GDM1 (cell line): Measurements from ENCODE around the gene GRM4.

ENCODE experiments used
- DNase-seq: peaks from one replicate; lab custom pipeline; 2025; lab: John Stamatoyannopoulos, UW

Gene GRM4

DNA sequence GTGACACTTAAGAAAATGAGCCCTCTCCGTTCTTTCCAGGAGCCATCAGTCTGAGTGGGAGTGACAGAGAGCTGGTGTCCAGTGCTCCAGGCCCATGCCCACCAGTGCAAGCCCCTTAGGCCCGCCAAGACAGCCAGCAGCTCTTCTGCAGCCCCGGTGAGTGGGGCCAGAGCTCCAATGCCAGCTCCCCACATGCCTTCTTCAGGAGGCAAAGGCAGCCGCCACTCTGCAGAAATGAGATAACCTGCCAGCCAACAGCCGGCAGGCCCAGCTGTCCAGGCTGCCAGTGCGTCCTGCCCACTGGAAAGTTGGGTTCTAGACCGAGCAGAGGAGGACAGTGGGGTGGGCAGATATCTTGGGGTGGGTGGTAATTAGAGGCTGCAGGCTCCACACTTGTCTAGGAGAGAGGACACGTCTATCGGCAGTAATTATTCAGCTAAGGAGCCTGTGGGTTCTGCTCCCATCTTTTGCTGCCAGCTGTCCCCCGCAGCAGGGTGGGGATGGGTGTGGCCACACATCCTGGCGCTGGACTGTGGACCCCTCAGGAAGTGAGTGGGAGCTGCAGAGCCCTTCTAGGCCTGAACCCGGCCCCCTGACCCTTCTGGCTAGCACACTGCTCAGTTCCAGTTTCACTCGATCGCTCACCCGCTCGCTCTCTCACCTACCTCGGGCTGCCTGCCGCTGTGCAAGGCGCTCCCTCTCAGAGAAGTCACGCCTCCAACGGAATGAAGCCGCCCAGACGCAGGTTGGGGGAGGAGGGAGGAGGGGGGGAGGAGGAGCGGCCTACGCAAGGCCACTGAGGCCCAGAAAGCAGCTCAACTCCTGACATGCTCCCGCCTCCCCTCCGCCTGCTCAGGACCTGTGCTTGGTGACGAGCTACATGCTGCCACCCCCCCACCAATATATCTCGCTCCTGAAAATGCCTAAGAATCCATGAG lies 3.6 kb downstream of the GRM4 start:
- no peak for DNase-seq

DNA sequence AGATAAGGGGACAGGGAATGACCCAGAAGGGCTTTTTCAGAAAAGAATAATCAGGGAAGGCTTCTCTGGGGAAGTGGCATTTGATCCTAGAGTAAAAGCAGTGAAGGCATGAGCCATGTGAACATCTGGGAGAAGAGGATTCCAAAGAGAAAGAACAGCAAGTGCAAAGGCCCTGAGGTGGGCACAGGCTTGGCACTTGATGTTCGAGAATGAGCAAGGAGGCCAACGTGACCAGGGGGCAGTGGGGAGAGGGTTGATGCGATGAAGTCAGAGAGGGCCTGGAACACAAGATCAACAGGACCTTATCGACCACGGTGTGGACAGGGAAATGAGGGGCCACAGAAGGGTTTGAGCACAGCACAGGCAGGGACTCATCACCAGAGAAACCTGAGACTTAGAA lies 5.8 kb downstream of the GRM4 start:
- no peak for DNase-seq

DNA sequence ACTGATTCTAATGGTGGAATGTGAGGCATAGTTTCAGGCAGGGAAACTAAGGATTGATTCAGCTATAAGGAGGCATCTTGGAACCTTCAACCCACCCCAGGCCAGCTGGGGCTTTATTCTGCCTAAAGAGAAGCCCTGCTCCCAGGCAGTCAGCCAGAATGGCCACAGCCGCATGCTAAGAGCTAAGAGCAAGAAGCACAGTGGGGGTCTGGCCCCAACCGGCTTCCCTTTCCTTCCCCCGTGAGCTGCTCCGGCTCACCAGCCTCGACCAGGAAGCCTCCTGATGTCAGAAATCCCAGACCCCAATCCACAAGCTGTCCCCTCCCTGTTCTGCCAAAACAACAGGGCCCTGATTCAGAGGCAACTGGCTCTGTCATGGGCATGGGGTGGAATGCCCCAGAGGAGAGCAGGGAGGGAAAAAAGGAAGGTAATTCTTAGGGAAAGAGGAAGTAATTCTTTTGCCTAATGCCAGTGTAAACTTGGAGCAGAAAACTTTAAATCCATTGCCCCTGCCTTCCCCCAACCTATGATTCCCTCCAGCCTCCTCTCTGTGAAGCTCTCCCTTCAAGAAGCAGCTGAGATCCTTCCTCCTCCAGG lies 6.9 kb downstream of the GRM4 start:
- no peak for DNase-seq

DNA sequence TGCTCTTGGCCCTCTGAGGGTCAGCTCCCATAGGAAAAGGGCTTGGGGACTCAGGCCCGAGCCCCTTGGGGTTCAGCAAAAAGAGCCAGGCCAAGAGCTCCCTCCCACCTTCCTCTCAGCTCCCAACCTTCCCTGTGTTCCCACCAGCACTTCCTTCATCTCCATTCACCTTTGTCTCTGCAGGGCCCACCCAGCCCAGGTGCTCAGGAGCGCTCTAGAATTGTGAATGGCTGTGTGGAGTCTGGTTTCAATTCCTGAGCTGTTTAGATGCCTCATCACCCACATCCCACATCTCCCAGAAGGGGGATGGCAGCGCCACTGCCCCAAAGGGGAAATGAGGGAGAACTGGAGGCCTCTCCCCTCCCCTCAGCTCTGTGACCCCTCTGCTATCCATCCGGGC lies 7.7 kb downstream of the GRM4 start:
- DNase-seq = no peak

DNA sequence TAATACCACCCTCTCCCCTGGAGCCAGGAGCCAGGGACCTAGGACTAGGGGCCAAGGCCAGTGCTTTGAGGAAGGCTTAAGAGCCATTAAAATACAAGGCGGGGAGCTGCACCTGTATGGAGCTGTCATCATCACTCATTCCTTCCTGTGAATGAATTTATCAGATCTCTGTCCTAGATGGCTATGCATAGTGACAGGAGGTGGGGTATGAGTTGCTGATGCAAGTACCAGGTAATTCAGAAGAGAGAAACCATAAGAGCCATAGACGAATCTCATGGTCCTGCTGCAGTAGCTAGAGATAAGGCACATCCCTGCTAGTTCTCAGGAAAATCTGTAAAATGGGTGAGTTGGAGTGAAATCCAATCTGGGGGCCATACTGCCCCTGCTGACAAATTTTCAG lies 10.3 kb downstream of the GRM4 start:
- DNase-seq = no peak

DNA sequence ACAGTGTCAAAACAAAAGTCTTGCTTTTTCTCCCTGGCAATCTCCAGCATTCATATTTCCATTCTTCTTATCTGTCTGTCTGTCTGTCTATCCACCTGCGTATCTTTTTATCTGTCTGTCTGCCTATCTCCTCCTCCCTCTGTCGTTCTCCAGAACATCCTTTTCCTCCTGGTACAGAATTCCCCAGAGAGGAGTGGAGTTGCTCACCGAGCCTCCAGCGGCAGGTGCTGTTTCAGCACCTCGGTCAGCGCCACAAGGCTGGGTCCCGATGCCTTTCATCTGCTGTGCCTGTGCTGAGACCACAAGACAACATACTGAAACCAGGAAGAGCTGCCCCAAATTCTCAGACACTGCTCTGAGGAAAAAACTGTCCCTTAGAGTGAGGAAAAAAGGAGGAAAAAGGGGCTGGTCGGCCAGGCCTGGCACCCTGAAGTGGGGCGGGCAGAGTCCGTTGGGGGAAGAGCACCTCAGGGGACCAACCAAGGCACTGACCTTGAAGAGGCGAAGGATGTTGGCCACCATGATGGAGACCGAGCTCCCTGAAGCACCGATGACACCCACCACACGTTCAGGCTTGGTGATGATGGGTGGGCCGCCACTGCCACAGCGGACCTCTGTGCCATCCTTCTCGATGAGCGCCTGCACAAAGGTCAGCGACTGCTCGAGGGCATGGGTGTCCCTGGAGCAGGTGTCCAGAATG lies 13.3 kb downstream of the GRM4 start:
- no peak for DNase-seq

DNA sequence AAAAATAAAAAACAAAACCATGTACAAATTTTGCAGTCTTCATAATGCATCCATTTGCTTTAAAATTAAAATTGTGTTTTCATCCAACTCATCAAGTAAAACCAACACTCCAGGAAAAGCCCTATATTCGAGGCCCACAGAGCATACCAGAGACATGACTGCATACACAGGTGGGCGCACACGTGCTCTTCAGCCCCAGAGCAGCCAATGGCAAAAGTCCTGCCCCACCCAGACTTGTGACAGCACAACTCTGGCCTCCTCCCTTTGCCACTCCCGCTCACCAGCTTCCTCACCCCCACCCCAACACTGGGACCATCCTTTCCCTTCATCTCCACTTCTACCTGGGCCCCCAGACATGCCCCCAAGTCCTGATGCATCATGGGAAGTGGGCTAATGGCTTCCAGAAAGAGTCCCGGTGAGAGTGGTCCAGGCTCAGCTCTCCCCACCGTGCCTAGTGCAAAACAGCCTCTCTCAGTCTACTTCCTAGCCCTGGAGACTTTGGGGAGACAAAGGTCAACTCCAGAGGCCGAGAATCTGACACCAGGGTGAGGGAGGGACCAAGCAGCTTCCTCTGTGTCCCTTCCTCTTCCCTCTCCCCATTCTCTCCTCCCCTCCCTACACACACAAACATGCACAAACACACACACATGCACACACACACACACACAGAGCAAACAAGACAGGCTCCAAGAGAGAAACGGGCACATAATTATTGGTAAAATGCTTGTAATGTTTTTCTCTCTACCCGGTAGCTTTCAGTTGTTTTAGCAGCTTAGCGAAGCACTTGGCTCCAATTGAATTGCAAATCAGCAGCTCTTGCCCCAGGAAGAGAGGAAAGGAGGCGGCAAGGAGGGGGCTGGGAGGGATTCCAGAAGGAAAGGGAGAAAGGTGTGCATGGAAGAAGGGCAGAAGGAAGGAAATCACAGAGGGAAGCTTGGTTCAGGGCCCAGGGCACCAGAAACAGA lies 14.3 kb downstream of the GRM4 start:
- no peak for DNase-seq

DNA sequence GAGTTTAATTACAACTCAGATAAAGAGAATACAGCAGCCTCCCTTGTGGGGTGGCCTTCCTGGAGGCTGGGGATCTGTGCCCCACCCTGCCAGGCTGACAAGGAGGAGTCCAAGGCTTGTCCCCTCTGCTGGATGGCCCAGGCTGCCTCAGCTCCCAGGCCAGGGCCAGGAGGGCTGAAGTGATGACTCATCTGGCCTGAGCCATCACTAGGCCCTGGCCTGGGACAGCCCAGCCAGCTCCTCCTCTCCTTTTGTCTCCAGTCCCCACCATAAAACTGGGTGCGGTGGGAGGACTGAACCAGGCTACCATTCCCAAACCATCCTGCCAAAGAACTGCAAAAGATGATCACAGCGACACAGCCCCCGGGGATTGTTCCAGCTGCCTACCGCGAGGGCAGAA lies 15.0 kb downstream of the GRM4 start:
- no peak for DNase-seq

DNA sequence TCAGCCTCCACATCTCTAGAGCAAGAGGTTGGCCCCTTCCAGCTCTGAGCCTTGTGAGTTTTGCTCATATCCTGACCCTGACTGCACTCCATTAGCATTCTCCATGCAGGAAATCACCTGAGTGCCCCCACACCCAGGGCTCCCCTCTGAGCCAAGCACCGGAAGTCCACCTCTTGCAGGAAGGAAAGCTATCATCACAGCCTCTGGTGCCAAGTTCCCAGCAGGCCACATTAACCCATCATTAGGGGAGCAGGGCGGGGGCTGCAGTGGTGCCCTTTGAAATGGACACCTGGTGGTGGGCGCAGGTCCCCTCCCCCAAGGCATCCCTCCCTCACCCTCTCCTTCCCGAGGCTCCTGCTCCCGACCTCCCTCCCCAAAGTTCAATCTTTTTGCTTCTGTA lies 16.1 kb downstream of the GRM4 start:
- DNase-seq = no peak

DNA sequence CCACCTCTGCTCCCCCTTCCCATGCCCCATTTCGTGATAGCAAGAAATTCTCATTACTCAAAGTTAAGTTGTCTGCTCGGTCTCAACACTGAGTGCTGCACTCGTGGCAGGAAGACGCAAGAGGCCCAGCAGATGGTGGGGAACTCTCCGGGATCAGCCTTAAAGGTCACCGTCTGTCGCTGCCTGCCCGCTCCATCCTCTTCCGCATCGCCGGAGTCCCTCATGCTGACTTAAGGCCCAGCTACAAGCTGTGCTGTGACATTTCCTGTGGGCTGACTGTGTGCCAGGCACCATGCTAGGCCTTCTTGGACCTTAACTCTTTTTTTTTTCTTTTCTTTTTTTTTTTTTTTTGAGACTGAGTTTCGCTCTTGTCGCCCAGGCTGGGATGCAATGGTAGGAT lies 17.8 kb downstream of the GRM4 start:
- no peak for DNase-seq

DNA sequence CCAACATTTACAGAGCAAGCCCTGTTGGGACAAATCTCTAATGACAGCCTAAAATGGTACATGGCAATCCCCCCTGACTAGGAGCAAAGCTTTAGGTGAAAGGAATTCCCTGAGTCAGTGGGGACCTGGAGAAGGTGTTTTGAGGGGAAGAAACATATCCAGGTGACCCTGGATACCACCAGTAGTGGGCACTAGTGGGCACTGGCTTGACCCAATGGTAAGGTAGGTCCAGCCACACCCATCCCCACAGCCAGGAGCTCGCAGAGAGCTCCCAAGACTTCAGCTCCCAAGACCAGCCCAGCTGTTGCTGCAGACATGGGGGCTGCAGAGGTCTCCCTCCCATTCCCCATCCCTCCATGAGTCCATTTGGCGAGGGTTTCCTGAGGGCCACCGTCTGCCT lies 19.5 kb downstream of the GRM4 start:
- no peak for DNase-seq

DNA sequence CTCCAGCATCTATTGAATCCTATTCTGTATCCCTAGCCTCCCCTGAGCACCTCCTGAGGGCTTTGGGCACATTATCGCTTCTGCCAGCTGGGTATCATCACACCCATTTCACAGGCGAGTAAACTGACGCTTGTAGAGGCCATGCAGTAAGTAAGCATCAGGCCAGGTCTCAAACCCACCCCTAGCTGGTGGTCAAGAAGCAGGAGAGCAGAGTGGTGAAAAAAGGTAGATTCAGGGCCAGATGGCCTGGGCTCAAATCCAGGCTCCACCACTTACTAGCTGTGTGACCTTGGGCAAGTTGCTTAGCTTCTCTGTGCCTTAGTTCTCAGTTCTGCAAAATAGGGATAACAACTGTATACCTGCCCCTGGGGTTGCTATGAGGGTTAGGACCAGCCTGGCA lies 19.9 kb downstream of the GRM4 start:
- no peak for DNase-seq

DNA sequence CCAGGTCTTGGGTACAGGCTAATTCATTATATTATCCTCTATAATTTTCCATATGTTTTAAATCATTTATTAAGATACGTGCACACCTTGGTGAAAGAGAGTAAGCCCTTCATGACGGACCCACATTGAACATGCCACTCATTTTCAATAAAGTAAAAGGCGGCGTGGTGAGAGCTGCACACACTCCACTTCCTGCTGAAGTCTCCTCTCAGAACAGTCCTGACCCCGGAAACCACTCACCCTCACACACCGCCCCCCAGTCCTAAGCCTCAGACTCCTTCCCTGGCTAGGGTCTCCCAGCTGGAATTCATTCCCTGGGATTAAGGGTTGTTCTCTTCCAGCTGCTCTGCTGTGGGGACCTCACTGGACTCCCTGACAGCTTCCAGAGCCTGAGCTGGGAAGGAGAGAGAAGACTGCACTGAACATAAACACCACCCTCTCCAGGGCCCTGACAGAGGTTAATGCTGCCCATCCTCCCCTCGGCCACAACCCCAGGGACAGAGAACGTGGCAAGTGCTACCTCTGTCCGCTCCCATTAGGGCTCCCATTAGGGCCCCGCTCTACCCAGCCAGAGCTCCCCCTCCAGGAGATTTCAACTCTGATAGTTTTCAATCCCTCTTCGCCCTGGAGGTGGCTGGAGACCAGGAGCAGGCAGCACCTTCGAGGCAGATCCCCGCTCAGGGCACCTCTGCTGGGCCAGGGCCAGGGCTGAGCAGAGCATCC lies 24.8 kb downstream of the GRM4 start:
- DNase-seq = no peak

DNA sequence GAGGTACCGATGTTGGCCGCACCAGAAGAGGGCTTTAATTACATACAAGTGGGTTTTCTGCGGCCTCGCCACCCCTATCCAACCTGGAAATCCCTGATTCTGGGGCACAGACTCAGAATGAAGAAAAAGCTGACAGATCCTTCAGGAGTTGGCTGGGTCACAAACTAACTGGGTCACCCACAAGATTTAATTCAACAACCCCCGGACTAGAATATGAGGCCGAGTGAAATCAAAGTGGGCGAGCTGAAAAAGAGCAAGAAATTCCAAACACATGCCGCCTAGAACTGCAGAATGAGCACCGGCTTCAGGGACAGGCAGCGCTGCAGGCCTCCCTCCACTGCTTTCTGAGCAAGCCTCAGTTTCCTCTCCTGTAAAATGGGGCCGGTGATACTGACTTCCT lies 30.0 kb downstream of the GRM4 start:
- DNase-seq = no peak

DNA sequence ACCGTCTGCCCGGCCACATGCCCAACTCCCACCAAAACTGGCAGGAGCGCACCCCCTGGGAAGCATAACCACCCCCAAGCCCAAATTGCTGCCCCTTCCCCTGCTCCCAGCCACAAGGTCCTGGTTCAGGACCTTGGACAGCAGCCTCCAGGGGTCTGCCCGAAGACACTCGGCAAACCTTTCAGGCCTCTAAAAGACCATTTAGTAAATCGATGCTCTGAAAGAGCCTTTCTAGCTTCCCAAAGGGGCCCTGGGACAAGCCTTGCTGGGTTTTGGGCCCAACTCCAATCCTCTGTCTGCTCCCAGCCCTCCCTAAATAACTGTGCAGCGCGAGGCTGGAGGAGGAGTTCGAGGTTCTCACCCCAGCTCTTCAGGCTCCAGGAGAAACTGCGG lies 30.5 kb downstream of the GRM4 start:
- DNase-seq = no peak

DNA sequence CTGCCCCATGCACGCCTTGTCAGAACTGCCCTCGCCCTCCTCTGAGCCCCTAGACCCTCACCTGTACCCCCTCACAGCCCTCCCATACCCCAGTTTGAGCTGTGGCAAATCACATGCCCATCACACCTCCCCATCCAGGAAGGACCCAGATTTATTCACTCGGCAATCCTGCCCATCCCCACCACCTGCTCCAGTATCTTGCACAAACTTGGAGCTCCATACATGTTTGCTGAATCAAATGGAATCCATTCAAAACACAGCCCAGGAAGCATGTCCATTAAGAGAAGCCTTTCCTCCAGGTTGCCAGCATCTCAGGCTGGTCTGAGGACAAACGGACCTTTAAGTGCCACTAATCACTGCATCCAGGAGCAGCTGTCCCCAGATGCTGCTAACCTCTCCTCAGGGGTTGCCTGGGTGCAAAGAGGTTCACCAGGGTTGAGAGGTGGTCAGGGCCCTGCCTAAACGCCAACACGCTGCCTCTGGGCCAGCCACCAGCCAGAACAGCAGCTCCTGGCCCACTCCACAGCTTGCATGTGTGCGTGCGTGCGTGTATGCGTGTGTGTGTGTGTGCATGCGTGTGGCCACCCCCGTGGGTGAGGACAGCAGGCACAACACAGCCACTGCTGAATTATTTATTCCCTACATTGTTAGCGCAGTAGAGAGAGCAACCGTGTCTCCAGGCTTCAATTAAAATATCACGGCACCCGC lies 31.0 kb downstream of the GRM4 start:
- DNase-seq = no peak

DNA sequence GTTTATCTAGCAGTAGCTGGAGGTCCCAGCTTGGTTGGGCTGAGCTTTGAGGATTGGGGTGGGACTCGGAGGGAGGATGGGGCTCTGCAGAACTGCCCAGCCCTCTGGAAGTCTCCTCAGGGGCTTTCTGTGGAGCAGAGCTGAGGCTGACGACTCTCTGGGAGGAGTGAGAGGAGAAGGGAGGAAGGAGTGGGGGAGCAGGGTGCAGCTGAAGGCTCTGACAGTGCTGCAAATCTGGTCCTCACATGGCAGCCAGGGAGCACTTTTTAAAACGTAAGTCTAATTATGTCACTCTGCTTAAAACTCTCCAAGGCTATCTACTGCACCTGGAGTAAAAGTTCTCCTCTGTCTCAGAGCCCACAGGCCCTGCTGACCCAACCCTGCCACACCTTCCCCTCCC lies 32.4 kb downstream of the GRM4 start:
- no peak for DNase-seq

DNA sequence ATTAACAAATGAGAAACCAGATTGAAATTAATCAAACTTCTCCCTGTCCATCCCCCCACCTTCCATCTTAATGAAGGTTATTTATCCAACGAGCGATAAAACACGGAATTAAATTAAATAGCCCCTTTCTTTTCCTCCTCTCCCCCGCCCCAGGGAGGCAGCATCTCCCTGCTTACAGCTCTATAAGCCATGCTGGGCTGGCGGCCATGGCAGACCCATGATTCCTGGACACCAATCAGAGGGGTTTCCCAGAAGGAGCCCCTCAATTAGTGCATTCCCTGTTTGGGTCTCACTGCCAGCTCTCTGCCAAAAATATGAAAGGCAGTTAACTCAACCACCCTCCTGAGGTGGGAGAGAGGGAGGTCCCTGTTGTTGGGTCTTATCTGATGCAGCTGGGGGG lies 33.8 kb downstream of the GRM4 start:
- no peak for DNase-seq

DNA sequence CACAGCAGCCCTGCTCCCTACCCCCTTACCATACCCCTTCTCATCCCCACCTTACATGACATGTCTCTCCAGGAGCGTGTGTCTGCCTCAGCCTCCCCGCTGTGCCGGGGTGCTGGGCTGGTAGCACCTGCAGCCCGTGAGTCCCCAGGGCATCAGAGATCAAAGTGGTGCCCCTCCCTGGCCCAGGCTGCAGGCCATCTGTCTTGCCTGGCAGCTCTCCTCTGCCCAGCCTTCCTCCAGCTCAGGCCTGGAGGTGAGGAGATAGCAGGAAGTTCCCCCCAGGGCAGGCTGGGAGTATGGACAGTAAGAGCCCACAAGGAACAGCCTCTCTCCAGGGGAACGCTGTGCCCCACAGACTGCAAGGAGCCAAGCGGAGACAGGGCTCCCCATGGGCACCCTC lies 35.3 kb downstream of the GRM4 start:
- DNase-seq = no peak

DNA sequence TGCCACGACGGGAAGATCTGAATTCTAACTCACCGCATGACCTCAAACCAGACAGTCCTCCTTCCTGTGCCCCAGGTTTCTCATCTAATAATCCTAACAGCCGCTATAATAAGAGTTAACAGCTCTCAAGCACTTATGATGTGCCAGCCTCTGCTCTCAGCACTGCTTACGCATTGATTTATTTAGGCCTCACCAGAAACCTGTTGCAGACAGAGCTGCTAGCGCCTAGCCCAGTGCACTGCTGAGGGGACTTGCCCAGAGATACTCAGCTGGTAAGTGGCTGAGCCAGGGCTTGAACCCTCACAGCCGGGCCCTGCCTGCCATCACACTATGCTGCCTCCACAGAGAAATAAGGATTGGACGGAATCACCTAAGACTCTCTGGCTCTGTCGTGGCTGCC lies 37.7 kb downstream of the GRM4 start:
- no peak for DNase-seq

DNA sequence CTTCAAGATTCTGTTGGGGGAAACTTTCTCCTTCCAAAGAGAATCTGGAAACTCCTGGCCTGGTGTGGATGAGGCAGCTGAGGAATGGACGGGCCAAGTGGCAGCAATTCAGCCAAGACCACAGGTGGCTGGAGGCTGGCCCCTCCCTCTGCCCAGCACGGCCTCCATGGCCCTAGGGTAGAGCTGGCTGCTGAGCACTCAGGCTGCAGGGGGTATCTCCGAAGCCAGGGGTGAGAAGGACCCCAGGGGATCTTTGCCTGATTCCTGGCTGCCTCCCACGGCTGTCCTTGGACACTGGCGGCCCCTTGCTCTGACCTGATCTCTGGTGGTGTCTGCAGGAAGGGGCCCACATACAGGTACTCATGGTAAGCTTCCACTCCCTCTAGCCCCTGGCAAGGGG lies 39.0 kb downstream of the GRM4 start:
- no peak for DNase-seq
